Measurements from ENCODE around the gene PCDHA9.

The PCDHA9 gene

DNA sequence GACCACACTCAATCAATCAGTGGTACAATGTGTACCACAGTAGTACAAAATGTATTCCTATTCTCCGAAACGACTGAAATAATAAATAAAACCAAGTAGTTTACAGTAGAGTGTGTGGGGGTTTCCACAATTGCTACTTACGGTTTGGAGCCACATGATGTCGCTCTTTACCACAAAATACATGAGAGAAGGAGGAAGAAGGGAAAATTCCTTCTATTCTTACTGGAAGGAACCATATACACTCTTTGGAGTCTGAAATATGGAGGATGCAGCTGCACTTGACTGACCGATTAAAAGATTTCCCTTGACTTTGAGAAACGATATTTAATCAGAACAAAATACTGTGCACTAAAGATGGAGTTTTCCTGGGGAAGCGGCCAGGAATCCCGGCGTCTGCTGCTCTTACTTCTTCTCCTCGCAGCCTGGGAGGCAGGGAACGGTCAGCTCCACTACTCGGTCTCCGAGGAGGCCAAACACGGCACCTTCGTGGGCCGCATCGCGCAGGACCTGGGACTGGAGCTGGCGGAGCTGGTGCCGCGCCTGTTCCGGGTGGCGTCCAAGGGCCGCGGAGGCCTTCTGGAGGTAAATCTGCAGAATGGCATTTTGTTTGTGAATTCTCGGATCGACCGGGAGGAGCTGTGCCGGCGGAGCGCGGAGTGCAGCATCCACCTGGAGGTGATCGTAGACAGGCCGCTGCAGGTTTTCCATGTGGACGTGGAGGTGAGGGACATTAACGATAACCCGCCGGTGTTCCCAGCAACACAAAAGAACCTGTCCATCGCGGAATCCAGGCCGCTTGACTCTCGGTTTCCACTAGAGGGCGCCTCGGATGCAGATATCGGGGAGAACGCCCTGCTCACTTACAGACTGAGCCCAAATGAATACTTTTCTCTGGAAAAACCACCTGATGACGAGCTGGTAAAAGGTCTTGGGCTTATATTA is 41.1 kb upstream of the PCDHA9 start, which contains the start of gene PCDHA4:
PCDHA4 (plus strand) TSS at position 235 of the 942 bp plus-strand sequence.
- TF ChIP-seq YY1 (IDR thresholded peaks at IDR 0.05; ENCODE audit: low read depth) (no peak), RAD21 (IDR thresholded peaks at IDR 0.05; ENCODE audit: low read depth) (peak; percentile 58)
- TF ChIP-seq, protein P1, sequence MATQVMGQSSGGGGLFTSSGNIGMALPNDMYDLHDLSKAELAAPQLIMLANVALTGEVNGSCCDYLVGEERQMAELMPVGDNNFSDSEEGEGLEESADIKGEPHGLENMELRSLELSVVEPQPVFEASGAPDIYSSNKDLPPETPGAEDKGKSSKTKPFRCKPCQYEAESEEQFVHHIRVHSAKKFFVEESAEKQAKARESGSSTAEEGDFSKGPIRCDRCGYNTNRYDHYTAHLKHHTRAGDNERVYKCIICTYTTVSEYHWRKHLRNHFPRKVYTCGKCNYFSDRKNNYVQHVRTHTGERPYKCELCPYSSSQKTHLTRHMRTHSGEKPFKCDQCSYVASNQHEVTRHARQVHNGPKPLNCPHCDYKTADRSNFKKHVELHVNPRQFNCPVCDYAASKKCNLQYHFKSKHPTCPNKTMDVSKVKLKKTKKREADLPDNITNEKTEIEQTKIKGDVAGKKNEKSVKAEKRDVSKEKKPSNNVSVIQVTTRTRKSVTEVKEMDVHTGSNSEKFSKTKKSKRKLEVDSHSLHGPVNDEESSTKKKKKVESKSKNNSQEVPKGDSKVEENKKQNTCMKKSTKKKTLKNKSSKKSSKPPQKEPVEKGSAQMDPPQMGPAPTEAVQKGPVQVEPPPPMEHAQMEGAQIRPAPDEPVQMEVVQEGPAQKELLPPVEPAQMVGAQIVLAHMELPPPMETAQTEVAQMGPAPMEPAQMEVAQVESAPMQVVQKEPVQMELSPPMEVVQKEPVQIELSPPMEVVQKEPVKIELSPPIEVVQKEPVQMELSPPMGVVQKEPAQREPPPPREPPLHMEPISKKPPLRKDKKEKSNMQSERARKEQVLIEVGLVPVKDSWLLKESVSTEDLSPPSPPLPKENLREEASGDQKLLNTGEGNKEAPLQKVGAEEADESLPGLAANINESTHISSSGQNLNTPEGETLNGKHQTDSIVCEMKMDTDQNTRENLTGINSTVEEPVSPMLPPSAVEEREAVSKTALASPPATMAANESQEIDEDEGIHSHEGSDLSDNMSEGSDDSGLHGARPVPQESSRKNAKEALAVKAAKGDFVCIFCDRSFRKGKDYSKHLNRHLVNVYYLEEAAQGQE (IDR thresholded peaks at IDR 0.05; ENCODE audit: low read depth): no peak
- TF ChIP-seq, protein P2, sequence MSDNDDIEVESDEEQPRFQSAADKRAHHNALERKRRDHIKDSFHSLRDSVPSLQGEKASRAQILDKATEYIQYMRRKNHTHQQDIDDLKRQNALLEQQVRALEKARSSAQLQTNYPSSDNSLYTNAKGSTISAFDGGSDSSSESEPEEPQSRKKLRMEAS (IDR thresholded peaks at IDR 0.05): 0 out of 2 replicates have a peak, but pooled peaks have one; percentile 21

DNA sequence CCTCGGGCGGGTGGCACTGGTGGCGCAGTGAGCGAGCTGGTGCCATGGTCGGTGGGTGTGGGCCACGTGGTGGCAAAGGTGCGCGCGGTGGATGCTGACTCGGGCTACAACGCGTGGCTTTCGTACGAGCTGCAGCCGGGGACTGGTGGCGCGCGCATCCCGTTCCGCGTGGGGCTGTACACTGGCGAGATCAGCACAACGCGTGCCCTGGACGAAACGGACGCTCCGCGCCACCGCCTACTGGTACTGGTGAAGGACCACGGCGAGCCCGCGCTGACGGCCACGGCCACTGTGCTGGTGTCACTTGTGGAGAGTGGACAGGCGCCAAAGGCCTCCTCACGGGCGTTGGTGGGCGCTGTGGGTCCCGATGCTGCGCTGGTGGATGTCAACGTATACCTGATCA is 39.3 kb upstream of the PCDHA9 start:
- TF ChIP-seq EP300 (IDR thresholded peaks at IDR 0.05; ENCODE audit: borderline replicate concordance): no peak

DNA sequence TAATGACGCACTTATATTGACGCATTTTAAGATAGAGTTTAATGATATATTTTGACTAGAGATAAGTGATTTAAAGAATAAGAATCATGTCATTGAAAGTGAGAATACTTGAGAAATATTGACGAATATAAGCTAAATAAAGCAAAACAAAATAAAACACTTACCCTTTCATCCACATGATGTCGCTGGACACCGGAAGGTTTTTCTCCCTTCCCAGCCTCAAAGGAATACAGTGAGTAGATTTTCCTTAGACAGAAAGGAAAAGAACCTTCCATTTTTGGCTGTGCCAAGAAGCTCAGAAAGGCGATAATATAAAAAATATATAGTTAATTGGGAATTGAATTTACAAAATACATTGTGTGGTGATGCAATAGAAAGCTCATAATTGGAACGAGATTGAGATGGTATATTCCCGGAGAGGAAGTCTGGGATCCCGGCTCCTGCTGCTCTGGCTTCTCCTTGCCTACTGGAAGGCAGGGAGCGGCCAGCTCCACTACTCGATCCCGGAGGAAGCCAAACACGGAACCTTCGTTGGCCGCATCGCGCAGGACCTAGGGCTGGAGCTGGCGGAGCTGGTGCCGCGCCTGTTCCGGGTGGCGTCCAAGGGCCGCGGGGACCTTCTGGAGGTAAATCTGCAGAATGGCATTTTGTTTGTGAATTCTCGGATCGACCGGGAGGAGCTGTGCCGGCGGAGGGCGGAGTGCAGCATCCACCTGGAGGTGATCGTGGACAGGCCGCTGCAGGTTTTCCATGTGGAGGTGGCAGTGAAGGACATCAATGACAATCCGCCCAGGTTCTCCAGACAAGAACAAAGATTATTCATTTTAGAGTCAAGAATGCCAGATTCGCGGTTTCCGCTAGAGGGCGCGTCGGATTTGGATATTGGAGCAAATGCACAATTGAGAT is 26.6 kb upstream of the PCDHA9 start, which contains the start of gene PCDHA5:
PCDHA5 (plus strand) TSS at position 239 of the 906 bp plus-strand sequence.
- TF ChIP-seq RAD21 (IDR thresholded peaks at IDR 0.05; ENCODE audit: low read depth) (peak; percentile 9; the same call in 1 of the 2 replicates), EP300 (IDR thresholded peaks at IDR 0.05; ENCODE audit: borderline replicate concordance) (no peak)

DNA sequence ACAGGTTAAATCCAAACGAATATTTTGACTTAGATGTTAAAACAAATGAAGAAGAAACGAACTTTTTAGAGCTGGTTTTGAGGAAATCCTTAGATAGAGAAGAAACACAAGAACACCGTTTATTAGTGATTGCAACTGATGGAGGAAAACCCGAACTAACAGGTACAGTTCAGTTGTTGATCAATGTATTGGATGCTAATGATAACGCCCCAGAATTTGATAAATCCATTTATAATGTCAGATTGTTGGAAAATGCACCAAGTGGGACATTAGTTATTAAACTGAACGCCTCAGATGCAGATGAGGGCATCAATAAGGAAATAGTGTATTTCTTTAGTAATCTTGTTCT is 25.9 kb upstream of the PCDHA9 start:
- no peak for TF ChIP-seq YY1 (IDR thresholded peaks at IDR 0.05; ENCODE audit: low read depth)
- no peak for TF ChIP-seq TAF1 (IDR thresholded peaks at IDR 0.05; ENCODE audit: low read depth)
- TF ChIP-seq, protein P1 (IDR thresholded peaks at IDR 0.05; ENCODE audit: low read depth): no peak
- TF ChIP-seq TCF12 (IDR thresholded peaks at IDR 0.05; ENCODE audit: low read depth): no peak
- no peak for TF ChIP-seq CEBPB (IDR thresholded peaks at IDR 0.05)
- TF ChIP-seq, protein P2 (IDR thresholded peaks at IDR 0.05): no peak
- TF ChIP-seq EP300 (IDR thresholded peaks at IDR 0.05; ENCODE audit: borderline replicate concordance): no peak
- TF ChIP-seq, protein P3, sequence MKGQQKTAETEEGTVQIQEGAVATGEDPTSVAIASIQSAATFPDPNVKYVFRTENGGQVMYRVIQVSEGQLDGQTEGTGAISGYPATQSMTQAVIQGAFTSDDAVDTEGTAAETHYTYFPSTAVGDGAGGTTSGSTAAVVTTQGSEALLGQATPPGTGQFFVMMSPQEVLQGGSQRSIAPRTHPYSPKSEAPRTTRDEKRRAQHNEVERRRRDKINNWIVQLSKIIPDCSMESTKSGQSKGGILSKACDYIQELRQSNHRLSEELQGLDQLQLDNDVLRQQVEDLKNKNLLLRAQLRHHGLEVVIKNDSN (IDR thresholded peaks at IDR 0.05): no peak
- TF ChIP-seq CREB1 (IDR thresholded peaks at IDR 0.05; ENCODE audit: low read depth): no peak
- TF ChIP-seq EGR1 (IDR thresholded peaks at IDR 0.05): no peak
- TF ChIP-seq TEAD4 (IDR thresholded peaks at IDR 0.05): no peak
- no peak for TF ChIP-seq NFIC (IDR thresholded peaks at IDR 0.05)

DNA sequence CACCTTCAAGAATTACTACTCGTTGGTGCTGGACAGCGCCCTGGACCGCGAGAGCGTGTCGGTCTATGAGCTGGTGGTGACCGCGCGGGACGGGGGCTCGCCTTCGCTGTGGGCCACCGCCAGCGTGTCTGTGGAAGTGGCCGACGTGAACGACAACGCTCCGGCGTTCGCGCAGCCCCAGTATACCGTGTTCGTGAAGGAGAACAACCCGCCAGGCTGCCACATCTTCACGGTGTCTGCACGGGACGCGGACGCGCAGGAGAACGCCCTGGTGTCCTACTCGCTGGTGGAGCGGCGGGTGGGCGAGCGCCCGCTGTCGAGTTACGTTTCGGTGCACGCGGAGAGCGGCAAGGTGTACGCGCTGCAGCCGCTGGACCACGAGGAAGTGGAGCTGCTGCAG is 25.2 kb upstream of the PCDHA9 start:
- TF ChIP-seq, protein P1 (IDR thresholded peaks at IDR 0.05; ENCODE audit: low read depth): peak; percentile 34; the same call in 1 of the 2 replicates
